ENCODE measurements around the gene PPP2R3B. TPM values are rescaled to one million over a fixed set of nuclear protein-coding genes. Genes with fewer than 3 reads are reported as not detected.

Gene PPP2R3B
- total RNA-seq, 4 donors from 2014 or later: 9.7 to 15.2 (median 12.3) TPM

DNA sequence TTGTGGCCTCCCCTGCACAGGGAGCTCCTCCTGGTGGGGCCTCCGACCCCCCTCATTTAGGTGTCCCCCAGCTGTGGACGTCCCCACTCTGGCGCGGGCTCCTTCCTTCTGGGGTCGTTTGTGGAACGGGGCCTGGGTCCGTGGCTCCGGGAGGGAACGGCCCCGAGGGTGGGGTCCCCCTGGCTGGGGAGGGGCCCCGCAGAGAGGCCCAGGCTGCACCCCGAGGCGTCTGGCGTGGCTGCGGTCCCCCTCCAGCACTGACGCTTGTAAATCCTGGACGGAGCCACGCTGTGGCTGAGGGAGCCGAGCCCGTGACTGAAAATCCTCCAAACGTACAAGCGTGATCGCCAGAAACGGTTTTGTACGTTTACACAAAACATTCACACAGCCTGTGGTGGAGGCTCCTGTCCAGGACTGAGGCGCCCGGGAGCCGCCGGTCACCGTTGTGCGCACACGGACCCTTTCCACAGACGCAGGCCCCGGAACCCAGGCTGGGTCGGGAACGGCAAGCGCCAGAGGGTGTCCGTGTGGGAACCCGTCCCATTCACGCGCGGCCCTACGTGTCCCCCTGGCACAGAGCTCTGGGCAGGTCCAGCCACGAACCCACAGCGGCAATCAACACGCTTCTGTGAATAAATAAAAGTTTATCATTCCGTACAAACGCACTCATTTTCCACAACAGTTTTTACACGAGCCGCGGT is 52.9 kb downstream of the PPP2R3B start:
- Histone ChIP-seq H3K4me1 (peaks cover 0 to 10% of the 10 kb centered on the region in 2 donors), H3K4me3 (replicated peaks in 1 of 3) (no peak overlapping the region), H3K36me3 (no peaks in the 10 kb centered on the region), H3K27me3 (no peaks in the 10 kb centered on the region), H3K9me3 (no peaks in the 10 kb centered on the region), H3K27ac (no peak overlapping the region)
- intact Hi-C loops (cut with DNase I): no loop called here
- TF ChIP-seq POLR2A (IDR thresholded peaks at IDR 0.05): no peak
- TF ChIP-seq, protein P1, sequence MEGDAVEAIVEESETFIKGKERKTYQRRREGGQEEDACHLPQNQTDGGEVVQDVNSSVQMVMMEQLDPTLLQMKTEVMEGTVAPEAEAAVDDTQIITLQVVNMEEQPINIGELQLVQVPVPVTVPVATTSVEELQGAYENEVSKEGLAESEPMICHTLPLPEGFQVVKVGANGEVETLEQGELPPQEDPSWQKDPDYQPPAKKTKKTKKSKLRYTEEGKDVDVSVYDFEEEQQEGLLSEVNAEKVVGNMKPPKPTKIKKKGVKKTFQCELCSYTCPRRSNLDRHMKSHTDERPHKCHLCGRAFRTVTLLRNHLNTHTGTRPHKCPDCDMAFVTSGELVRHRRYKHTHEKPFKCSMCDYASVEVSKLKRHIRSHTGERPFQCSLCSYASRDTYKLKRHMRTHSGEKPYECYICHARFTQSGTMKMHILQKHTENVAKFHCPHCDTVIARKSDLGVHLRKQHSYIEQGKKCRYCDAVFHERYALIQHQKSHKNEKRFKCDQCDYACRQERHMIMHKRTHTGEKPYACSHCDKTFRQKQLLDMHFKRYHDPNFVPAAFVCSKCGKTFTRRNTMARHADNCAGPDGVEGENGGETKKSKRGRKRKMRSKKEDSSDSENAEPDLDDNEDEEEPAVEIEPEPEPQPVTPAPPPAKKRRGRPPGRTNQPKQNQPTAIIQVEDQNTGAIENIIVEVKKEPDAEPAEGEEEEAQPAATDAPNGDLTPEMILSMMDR (IDR thresholded peaks at IDR 0.05): no peak
- 93 to 94% methylated on average over 32 to 37 of the region's 51 CpGs for WGBS, 2 donors
- DNase-seq: peak in 1 of 2 donors; percentile 0

DNA sequence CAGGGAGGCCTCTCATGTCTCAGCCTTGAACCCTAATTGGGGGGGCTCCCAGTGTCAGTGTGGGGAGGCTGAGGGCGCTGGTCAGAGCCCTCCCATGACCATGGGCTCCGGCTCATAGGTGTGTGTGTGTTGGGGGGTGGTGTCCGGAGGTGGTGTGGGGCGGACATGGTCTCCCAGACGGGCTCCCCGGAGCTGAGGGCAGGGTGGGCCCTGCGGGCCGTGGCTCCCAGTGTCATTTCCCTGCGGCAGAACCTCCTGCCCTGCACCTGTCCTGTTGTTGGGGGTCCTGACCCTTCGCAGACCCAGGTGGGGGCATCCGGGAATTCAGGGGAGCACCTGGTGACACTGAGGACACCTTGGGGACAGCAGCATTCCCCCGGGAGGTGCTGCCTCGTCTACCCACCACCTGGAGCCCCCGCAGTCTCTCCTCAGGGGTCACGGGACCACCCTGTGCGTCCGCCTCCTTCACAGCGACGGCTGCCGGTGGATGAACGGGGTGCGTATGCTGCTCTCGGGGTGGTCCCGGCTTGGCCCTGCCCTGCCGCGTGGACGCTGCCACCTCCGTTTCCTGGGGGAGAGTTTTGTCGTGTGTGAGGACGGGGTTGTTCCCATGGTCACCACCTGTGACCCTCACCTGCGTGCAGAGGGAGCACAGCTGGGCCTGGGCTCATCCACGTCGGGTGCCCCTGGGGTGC is 53.6 kb downstream of the PPP2R3B start:
- Histone ChIP-seq H3K36me3 (no peaks in the 10 kb centered on the region), H3K9me3 (no peaks in the 10 kb centered on the region)
- TF ChIP-seq, protein P1 (IDR thresholded peaks at IDR 0.05): no peak
- TF ChIP-seq POLR2A (IDR thresholded peaks at IDR 0.05): no peak

DNA sequence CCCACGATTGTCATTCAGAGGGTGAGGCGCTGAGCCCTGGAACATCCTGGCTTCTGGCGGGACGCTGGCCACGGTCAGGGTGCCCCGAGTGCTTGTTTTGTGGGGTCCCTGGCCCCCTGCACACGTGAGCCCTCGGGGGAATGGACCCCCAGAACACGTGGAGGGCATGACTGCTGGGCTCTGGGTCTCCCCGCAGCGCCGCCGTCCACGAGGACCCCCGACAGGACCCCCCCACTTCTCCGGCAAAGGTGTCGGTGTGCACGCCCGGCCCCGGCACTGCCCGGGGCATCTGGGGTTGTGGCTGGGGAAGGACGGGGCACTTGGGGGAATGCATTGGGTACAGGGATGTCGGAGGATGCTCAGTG is 54.2 kb downstream of the PPP2R3B start:
- DNase-seq: peak in 1 of 2 donors; percentile 0
- Histone ChIP-seq H3K27me3 (no peaks in the 10 kb centered on the region), H3K36me3 (no peaks in the 10 kb centered on the region), H3K9me3 (no peaks in the 10 kb centered on the region), H3K4me1 (peaks cover 0 to 10% of the 10 kb centered on the region in 2 donors), H3K4me3 (replicated peaks in 1 of 3) (no peak overlapping the region), H3K27ac (no peak overlapping the region)
- TF ChIP-seq, protein P1 (IDR thresholded peaks at IDR 0.05): no peak
- TF ChIP-seq POLR2A (IDR thresholded peaks at IDR 0.05): no peak
- intact Hi-C loops (cut with DNase I): no loop called here
- WGBS, 2 donors: 85 to 98% methylated on average over 7 to 9 of the region's 23 CpGs

More for the DNA sequence above, 53.6 kb downstream of the PPP2R3B start:
- intact Hi-C loops (cut with DNase I): no loop called here
- no peak overlapping the region for H3K27ac ChIP-seq
- H3K4me3 ChIP-seq (replicated peaks in 1 of 3): no peak overlapping the region
- peak in 1 of 2 donors; percentile 1 for DNase-seq
- H3K4me1 ChIP-seq: peaks cover 0 to 10% of the 10 kb centered on the region in 2 donors
- no peaks in the 10 kb centered on the region for H3K27me3 ChIP-seq
- WGBS, 2 donors: 83 to 93% methylated on average over 6 to 28 of the region's 33 CpGs

DNA sequence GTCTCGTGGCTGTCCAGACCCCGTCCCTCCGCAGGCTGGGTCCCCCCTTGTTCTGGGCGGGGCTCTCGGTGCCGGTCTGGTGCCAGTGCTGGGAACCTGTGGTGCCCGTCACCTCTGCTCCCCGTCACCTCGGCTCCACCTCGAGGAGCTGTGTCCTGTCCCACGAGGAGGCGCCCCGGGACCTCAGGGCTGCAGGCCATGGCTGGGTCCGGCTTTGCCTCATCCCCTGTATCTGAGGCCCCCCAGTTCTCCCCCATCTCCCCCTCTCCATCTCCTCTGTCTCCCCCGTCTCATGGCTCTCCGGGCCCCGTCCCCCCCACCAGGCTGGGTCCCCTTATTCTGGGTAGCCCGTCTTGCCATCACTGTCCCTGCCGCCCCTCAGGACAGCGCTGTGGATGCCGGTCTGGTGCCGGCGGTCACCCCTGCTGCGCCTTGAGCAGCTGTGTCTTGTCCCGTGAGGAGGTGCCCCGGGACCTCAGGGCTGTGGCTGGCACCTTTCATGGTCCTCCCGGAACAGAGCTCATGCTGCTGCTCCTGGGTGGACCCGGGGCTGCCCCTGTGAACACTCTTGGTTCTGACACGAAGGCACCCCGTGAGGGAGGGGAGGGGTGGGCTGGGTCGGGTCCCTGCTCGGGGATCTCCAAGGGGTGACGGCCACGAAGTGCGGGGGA is 54.7 kb downstream of the PPP2R3B start:
- peak in 1 of 2 donors; percentile 0 for DNase-seq
- Histone ChIP-seq H3K36me3 (no peaks in the 10 kb centered on the region), H3K27ac (no peak overlapping the region), H3K9me3 (no peaks in the 10 kb centered on the region), H3K27me3 (no peaks in the 10 kb centered on the region), H3K4me1 (peaks cover 0 to 10% of the 10 kb centered on the region in 2 donors), H3K4me3 (replicated peaks in 1 of 3) (no peak overlapping the region)
- intact Hi-C loops (cut with DNase I): no loop called here
- TF ChIP-seq, protein P1 (IDR thresholded peaks at IDR 0.05): no peak
- TF ChIP-seq POLR2A (IDR thresholded peaks at IDR 0.05): no peak
- 39 to 48% methylated on average over 16 to 20 of the region's 35 CpGs for WGBS, 2 donors
